Measurements from ENCODE around the gene KDELR3. TPM values are rescaled to one million over a fixed set of nuclear protein-coding genes. Genes with fewer than 3 reads are reported as not detected.
A peak's percentile ranks its signal among the peaks of the same experiment; 100 is the strongest.

Gene KDELR3
- total RNA-seq, 2 experiments from 2014 or later, result 0.57 to 0.77 TPM

GRCh38 chr22:38453996-38454352 is 13.9 kb upstream of the KDELR3 start:
- no peak for DNase-seq
- Mint-ChIP-seq H3K27ac (no peak overlapping the region), H3K4me1 (ENCODE audit: low read depth) (peaks cover 9% of the 10 kb centered on the region), H3K4me3 (peak overlapping the region; percentile 24), H3K36me3 (ENCODE audit: low read depth) (no peaks in the 10 kb centered on the region), H3K27me3 (ENCODE audit: low read depth) (peaks cover 60% of the 10 kb centered on the region), H3K9me3 (no peaks in the 10 kb centered on the region)
- CTCF ChIA-PET, result no interaction called here
- intact Hi-C loops (cut with micrococcal nuclease), result no loop called here

GRCh38 chr22:38454353-38455075 is 13.4 kb upstream of the KDELR3 start:
- Mint-ChIP-seq H3K27me3 (ENCODE audit: low read depth) (peaks cover 65% of the 10 kb centered on the region), H3K27ac (no peak overlapping the region), H3K9me3 (no peaks in the 10 kb centered on the region), H3K4me1 (ENCODE audit: low read depth) (peaks cover 9% of the 10 kb centered on the region), H3K36me3 (ENCODE audit: low read depth) (no peaks in the 10 kb centered on the region), H3K4me3 (peak overlapping the region; percentile 72)
- peak; percentile 21 for DNase-seq
- intact Hi-C loops (cut with micrococcal nuclease), result no loop called here
- CTCF ChIA-PET, result no interaction called here

- Mint-ChIP-seq H3K9me3 (no peaks in the 10 kb centered on the region), H3K4me3 (peak within 1 kb of the TSS; percentile 72), H3K27me3 (ENCODE audit: low read depth) (peaks cover 65% of the 10 kb centered on the region), H3K36me3 (ENCODE audit: low read depth) (no peaks in the 10 kb centered on the region), H3K4me1 (ENCODE audit: low read depth) (peaks cover 9% of the 10 kb centered on the region), H3K27ac (no peak within 1 kb of the TSS)
- intact Hi-C loops (cut with micrococcal nuclease), result no loop called here
- DNase-seq, result no peak
- CTCF ChIA-PET, result no interaction called here
Observed at GRCh38 chr22:38455076-38455529, 12.8 kb upstream of the KDELR3 start, which contains the start of gene KCNJ4. TSS of gene KCNJ4 (minus strand) at chr22:38455199. CDS start at chr22:38428132, 27,067 bp downstream.

- Mint-ChIP-seq H3K27me3 (ENCODE audit: low read depth) (peaks cover 65% of the 10 kb centered on the region), H3K9me3 (no peaks in the 10 kb centered on the region), H3K27ac (no peak overlapping the region), H3K4me3 (peak overlapping the region; percentile 57), H3K4me1 (ENCODE audit: low read depth) (peaks cover 9% of the 10 kb centered on the region), H3K36me3 (ENCODE audit: low read depth) (no peaks in the 10 kb centered on the region)
- DNase-seq, result peak; percentile 17
- CTCF ChIA-PET, result no interaction called here
- intact Hi-C loops (cut with micrococcal nuclease), result no loop called here
Observed at GRCh38 chr22:38455530-38456271, 12.2 kb upstream of the KDELR3 start.

DNA sequence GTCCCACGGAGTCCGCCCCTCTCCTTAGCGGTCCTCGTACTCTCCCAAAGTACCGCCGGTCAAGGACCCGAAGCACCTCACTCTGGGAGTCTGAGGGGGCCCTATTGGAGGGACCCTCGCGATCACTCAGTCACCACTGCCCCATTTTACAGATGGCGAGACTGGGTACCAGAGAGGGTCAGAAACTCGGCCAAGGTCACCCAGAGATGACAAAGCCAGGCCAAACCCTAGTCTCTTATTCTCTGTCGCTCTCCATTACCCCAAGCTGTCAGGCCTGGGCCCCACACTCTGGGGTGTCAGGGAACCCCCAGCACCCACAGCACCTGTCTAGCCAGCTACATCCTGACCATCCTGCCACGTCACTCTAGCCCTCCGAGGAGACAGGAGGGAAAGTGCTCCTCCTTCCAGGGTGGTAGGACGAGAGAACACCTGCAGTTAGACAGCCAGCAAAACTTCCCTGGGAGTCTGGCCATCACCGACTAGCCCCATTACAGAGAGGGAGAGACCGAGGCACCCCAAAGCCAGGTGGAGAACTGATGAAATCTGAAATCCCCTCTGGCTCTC is 11.5 kb upstream of the KDELR3 start:
- intact Hi-C loops (cut with micrococcal nuclease), result no loop called here
- no peak for DNase-seq
- CTCF ChIA-PET, result no interaction called here
- H3K27me3 Mint-ChIP-seq (ENCODE audit: low read depth), result peaks cover 64% of the 10 kb centered on the region
- H3K4me3 Mint-ChIP-seq, result peak overlapping the region; percentile 57
- peaks cover 10% of the 10 kb centered on the region for H3K4me1 Mint-ChIP-seq (ENCODE audit: low read depth)
- H3K36me3 Mint-ChIP-seq (ENCODE audit: low read depth), result no peaks in the 10 kb centered on the region
- no peaks in the 10 kb centered on the region for H3K9me3 Mint-ChIP-seq
- no peak overlapping the region for H3K27ac Mint-ChIP-seq

DNA sequence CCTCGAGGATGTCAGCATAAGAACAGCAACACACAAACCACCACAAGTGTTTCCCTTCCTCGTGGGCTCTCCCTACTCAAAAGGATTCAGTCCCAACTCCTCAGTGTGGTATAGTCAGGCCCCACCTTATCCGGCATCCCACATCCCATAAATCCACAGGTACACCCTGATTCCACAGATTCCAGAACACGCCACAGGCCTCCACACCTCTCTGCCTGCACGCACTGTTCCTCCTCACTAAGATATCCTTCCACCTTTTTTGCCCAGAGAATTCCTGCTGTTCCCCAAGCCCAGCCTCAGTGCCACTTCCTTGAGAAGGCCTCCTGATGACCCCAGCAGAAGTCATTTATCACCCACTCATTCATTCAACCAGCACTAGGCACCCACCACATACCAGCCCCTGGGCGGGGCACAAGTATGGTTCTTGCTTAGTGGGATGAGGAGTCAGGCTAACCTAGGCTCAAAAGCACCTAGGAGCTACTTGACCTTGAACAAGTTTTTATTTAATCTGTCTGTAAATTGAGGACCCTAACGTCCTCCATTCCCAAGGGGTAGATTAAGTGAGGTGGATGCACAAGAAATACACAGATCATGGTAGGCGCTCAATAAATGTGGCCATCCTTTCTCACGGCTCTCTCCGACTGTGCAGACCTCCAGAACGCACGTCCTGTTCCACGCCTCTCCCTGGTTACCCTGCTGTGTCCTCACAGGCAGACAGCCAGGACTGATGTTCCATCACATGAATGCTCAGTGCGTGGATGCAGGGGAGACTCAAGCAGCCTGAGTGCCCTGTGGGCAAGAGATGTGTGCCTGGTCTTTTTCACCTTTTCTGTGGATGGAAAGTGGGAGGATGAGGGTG is 10.8 kb upstream of the KDELR3 start:
- no peak for DNase-seq
- H3K27me3 Mint-ChIP-seq (ENCODE audit: low read depth), result peaks cover 70% of the 10 kb centered on the region
- peak overlapping the region; percentile 57 for H3K4me3 Mint-ChIP-seq
- intact Hi-C loops (cut with micrococcal nuclease), result no loop called here
- H3K36me3 Mint-ChIP-seq (ENCODE audit: low read depth), result no peaks in the 10 kb centered on the region
- peaks cover 15% of the 10 kb centered on the region for H3K4me1 Mint-ChIP-seq (ENCODE audit: low read depth)
- CTCF ChIA-PET, result no interaction called here
- no peak overlapping the region for H3K27ac Mint-ChIP-seq
- H3K9me3 Mint-ChIP-seq, result no peaks in the 10 kb centered on the region

GRCh38 chr22:38460426-38460840 is 7.5 kb upstream of the KDELR3 start:
- H3K27ac Mint-ChIP-seq, result no peak overlapping the region
- H3K27me3 Mint-ChIP-seq (ENCODE audit: low read depth), result peaks cover 76% of the 10 kb centered on the region
- CTCF ChIA-PET, result no interaction called here
- no peak for DNase-seq
- H3K9me3 Mint-ChIP-seq, result no peaks in the 10 kb centered on the region
- intact Hi-C loops (cut with micrococcal nuclease), result no loop called here
- H3K36me3 Mint-ChIP-seq (ENCODE audit: low read depth), result no peaks in the 10 kb centered on the region
- H3K4me3 Mint-ChIP-seq, result no peak overlapping the region
- H3K4me1 Mint-ChIP-seq (ENCODE audit: low read depth), result peaks cover 10% of the 10 kb centered on the region

DNA sequence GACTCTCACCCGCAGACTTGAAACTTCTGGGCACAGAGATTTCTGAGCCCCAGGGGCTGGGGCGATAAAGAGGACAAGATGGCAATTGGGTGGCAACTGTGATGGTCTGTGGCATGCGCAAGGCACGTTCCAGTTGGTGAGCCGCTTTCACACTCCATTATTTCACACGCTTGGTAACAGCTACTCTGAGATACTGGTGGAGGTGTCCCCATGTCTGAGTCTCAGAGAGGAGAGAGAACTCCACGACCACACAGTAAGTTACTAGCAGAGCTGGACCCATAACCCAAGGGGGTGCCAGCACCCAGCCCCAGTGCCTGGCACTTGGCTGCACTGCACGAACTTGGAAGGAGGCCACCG is 6.9 kb upstream of the KDELR3 start:
- CTCF ChIA-PET, result no interaction called here
- DNase-seq, result no peak
- H3K36me3 Mint-ChIP-seq (ENCODE audit: low read depth), result no peaks in the 10 kb centered on the region
- intact Hi-C loops (cut with micrococcal nuclease), result loop anchor here (1.0 kb wide), 1 partner anchor 109 kb away; the partner anchor contains the start of gene DMC1
- no peak overlapping the region for H3K27ac Mint-ChIP-seq
- no peak overlapping the region for H3K4me3 Mint-ChIP-seq
- peaks cover 82% of the 10 kb centered on the region for H3K27me3 Mint-ChIP-seq (ENCODE audit: low read depth)
- H3K9me3 Mint-ChIP-seq, result no peaks in the 10 kb centered on the region
- H3K4me1 Mint-ChIP-seq (ENCODE audit: low read depth), result peaks cover 9% of the 10 kb centered on the region

GRCh38 chr22:38461414-38462081 is 6.3 kb upstream of the KDELR3 start:
- Mint-ChIP-seq H3K4me3 (no peak overlapping the region), H3K27ac (no peak overlapping the region), H3K36me3 (ENCODE audit: low read depth) (no peaks in the 10 kb centered on the region), H3K4me1 (ENCODE audit: low read depth) (peaks cover 7% of the 10 kb centered on the region), H3K27me3 (ENCODE audit: low read depth) (peaks cover 83% of the 10 kb centered on the region), H3K9me3 (no peaks in the 10 kb centered on the region)
- intact Hi-C loops (cut with micrococcal nuclease), result loop anchor here (1.0 kb wide), 1 partner anchor 109 kb away; the partner anchor contains the start of gene DMC1
- CTCF ChIA-PET, result interaction anchor here (1.0 kb wide), 1 partner anchor 30 kb away, joined by 3 read pairs; no protein-coding TSS in a partner anchor
- peak; percentile 81 for DNase-seq

DNA sequence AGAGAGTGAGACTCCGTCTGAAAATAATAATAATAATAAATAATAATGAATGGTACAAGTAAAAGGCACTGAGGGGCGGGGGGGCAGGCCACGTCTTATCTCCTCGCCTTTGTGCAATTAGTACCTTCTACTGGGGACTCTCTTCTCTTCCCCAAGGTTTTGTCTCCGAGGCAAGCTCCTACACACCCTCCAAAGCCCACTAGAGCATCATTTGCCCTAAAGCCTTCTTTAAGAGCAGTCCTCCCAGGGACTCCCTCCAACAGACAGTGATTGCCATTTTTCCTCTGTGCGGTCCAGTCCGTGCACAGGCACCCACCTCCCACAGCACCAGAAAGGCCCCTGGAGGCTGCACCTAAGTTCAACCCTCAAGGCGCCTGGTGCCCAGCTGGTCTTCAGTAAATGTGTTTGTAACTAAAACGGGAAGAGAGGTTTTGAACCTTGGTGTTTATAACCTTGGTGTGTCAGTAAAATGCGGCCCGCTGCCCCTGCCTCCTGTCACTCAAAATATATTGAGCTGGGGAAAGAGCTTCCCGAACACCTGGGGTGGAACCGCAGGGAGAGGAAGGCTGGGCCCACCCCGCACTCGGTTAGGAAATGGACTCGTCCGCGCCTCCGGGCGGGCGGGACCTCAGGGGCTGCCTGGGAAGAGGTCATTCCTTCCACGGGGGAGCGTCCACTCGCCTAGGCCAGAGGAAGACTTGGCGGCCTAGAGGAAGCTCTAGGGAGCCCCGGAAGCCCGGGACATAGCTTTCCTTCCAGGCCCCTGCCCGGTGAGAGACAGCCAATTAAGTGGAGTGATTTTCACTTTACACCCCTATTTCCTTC is 4.7 kb upstream of the KDELR3 start:
- Mint-ChIP-seq H3K4me1 (ENCODE audit: low read depth) (peaks cover 13% of the 10 kb centered on the region), H3K4me3 (no peak overlapping the region), H3K36me3 (ENCODE audit: low read depth) (no peaks in the 10 kb centered on the region), H3K27ac (no peak overlapping the region), H3K9me3 (no peaks in the 10 kb centered on the region), H3K27me3 (ENCODE audit: low read depth) (peaks cover 79% of the 10 kb centered on the region)
- CTCF ChIA-PET, result no interaction called here
- DNase-seq, result no peak
- intact Hi-C loops (cut with micrococcal nuclease), result no loop called here

DNA sequence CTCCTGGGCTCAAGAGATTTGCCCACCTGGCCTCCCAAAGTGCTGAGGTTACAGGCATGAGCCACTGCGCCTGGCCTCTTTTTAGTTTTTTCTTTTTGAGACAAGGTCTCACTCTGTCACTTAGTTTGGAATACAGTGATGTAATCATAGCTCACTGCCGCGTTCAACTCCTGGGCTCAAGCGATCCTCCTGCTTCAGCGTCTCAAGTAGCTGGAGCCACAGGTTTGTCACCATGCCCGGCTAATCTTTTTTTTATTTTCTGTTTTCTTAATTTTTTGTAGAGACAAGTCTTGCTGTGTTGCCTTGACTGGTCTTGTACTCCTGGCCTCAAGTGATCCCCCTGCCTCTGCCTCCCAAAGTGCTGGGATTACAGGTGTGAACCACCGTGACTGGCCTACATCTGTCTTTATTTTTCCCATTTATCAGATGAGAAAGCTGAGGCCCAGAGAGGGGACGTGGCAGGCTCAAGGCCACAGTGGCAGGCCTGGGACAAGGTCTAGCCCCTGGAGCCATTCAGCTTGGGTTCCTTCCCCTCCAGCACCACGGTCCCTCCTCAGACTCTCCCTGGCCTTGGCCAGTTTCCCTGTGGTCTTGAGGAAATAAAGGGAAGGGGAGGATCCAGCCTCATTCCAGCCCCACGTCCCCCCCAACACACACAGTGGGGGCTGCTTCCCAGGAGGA is 2.8 kb upstream of the KDELR3 start:
- Mint-ChIP-seq H3K4me3 (no peak overlapping the region), H3K9me3 (no peaks in the 10 kb centered on the region), H3K36me3 (ENCODE audit: low read depth) (no peaks in the 10 kb centered on the region), H3K4me1 (ENCODE audit: low read depth) (peaks cover 13% of the 10 kb centered on the region), H3K27me3 (ENCODE audit: low read depth) (peaks cover 70% of the 10 kb centered on the region), H3K27ac (no peak overlapping the region)
- intact Hi-C loops (cut with micrococcal nuclease), result no loop called here
- DNase-seq, result no peak
- CTCF ChIA-PET, result no interaction called here

Data from activated naive CD4-positive, alpha-beta T cell treated with anti-CD3 and anti-CD28 coated beads for 36 hours (primary cell).